Smooth muscle cell (in vitro differentiated cells): Measurements from ENCODE around the gene FHDC1. TPM values are rescaled to one million over a fixed set of nuclear protein-coding genes. Genes with fewer than 3 reads are reported as not detected.

Experiments
- DNase-seq: peaks from one replicate; lab custom pipeline; 2025; ENCODE audit not compliant: unreplicated experiment; lab: John Stamatoyannopoulos, UW
- H2AFZ ChIP-seq: fragments of 200-600 bp; sonication (generic); 2 replicates; pipeline ENCODE4 v1.6.0; 2016; ENCODE audit warnings: antibody characterized with exemption, low read depth, mild to moderate bottlenecking
- H3F3A ChIP-seq: fragments of 200-600 bp; sonication (generic); 2 replicates; pipeline ENCODE4 v1.6.0; 2017; ENCODE audit warnings: antibody characterized with exemption, low read depth
- H3K27ac ChIP-seq: fragments of 200-600 bp; sonication (generic); 2 replicates; pipeline ENCODE4 v1.5.1; 2016; ENCODE audit warnings: low read depth, mild to moderate bottlenecking
- H3K27me3 ChIP-seq: fragments of 200-600 bp; sonication (generic); 2 replicates; pipeline ENCODE4 v1.6.1; 2016; ENCODE audit warnings: low read depth, mild to moderate bottlenecking
- H3K36me3 ChIP-seq: fragments of 200-600 bp; sonication (generic); 2 replicates; pipeline ENCODE4 v1.5.1; 2016; ENCODE audit warnings: low read depth
- H3K4me1 ChIP-seq: fragments of 200-600 bp; sonication (generic); 2 replicates; pipeline ENCODE4 v1.5.1; 2016; ENCODE audit warnings: low read depth
- H3K4me2 ChIP-seq: fragments of 200-600 bp; sonication (generic); 2 replicates; pipeline ENCODE4 v1.6.0; 2016; ENCODE audit warnings: mild to moderate bottlenecking
- H3K4me3 ChIP-seq: fragments of 200-600 bp; sonication (generic); 2 replicates; pipeline ENCODE4 v1.5.1; 2016; ENCODE audit warnings: mild to moderate bottlenecking
- H3K79me2 ChIP-seq: fragments of 200-600 bp; sonication (generic); 2 replicates; pipeline ENCODE4 v1.6.0; 2016; ENCODE audit warnings: low read depth, mild to moderate bottlenecking
- H3K9ac ChIP-seq: fragments of 200-600 bp; sonication (generic); 2 replicates; pipeline ENCODE4 v1.6.0; 2016; ENCODE audit warnings: low read depth
- H3K9me3 ChIP-seq: fragments of 200-600 bp; sonication (generic); replicated peaks from 2 replicates; pipeline ENCODE4 v1.5.1; 2016; ENCODE audit warnings: low read depth
- H4K20me1 ChIP-seq: fragments of 200-600 bp; sonication (generic); 2 replicates; pipeline ENCODE4 v1.6.0; 2016; ENCODE audit warnings: low read depth
- CTCF ChIP-seq: fragments of 200-600 bp; sonication (generic); IDR thresholded peaks from 2 replicates; pipeline ENCODE4 v1.5.1; 2017; ENCODE audit warnings: borderline replicate concordance, mild to moderate bottlenecking, antibody characterized with exemption; ENCODE audit not compliant: insufficient read depth, poor library complexity, severe bottlenecking
- WGBS: methylation state at CpG from one replicate; pipeline ENCODE4 v1.1.7; 2016; ENCODE audit warnings: low lambda C conversion rate; 5-methylcytosine and 5-hydroxymethylcytosine counted together
- polyA plus RNA-seq: library from polyadenylated mRNA; unstranded; fragments of >200 nt; fragmentation: Nextera tagmentation; extraction: Ambion mirVana; gene quantifications from 2 replicates; pipeline ENCODE4 v1.2.1, GENCODE V29; 2016
- total RNA-seq: library from RNA; depleted of rRNA; stranded (reverse); fragments of >200 nt; gene quantifications from 2 replicates; pipeline ENCODE4 v1.2.3, GENCODE V29; 2014

Gene FHDC1
- total and polyA plus RNA-seq, 2 experiments from 2014 or later = 0.49 to 3.0 TPM

- H3K79me2 ChIP-seq = no peaks in the 10 kb centered on the region
- H2AFZ ChIP-seq = no peak overlapping the region
- H3K4me3 ChIP-seq = no peak overlapping the region
- H3K9ac ChIP-seq = no peak overlapping the region
- no peaks in the 10 kb centered on the region for H3K27me3 ChIP-seq
- H3K4me1 ChIP-seq = no peaks in the 10 kb centered on the region
- no peak overlapping the region for H3K27ac ChIP-seq
- H4K20me1 ChIP-seq = no peaks in the 10 kb centered on the region
- H3F3A ChIP-seq = no peaks in the 10 kb centered on the region
- H3K4me2 ChIP-seq = no peak overlapping the region
- no peak for DNase-seq
- peaks cover 13% of the 10 kb centered on the region for H3K36me3 ChIP-seq
- H3K9me3 ChIP-seq = peaks cover 12% of the 10 kb centered on the region
- TF ChIP-seq CTCF = no peak
Measured at GRCh38 chr4:152921284-152921683, 14.8 kb upstream of the FHDC1 start.

- Histone ChIP-seq H3K4me3 (no peak overlapping the region), H3K79me2 (no peaks in the 10 kb centered on the region), H3K9ac (no peak overlapping the region), H4K20me1 (no peaks in the 10 kb centered on the region), H3K27me3 (no peaks in the 10 kb centered on the region), H2AFZ (no peak overlapping the region), H3K4me2 (no peak overlapping the region), H3F3A (no peaks in the 10 kb centered on the region), H3K27ac (no peak overlapping the region), H3K36me3 (no peaks in the 10 kb centered on the region), H3K4me1 (no peaks in the 10 kb centered on the region), H3K9me3 (no peaks in the 10 kb centered on the region)
- no peak for DNase-seq
- 100% methylated on average over 1 of the region's 1 CpG for WGBS
- no peak for TF ChIP-seq CTCF
Measured at GRCh38 chr4:152925851-152926250, 10.3 kb upstream of the FHDC1 start.

GRCh38 chr4:152926959-152927358 is 9.2 kb upstream of the FHDC1 start:
- TF ChIP-seq CTCF = no peak
- WGBS = 77% methylated on average over 4 of the region's 4 CpGs

GRCh38 chr4:152927737-152928136 is 8.4 kb upstream of the FHDC1 start:
- no peaks in the 10 kb centered on the region for H3K4me1 ChIP-seq
- no peaks in the 10 kb centered on the region for H4K20me1 ChIP-seq
- H3K4me2 ChIP-seq = no peak overlapping the region
- no peak overlapping the region for H2AFZ ChIP-seq
- H3K9ac ChIP-seq = no peak overlapping the region
- no peaks in the 10 kb centered on the region for H3K36me3 ChIP-seq
- no peak overlapping the region for H3K27ac ChIP-seq
- no peaks in the 10 kb centered on the region for H3K79me2 ChIP-seq
- H3K9me3 ChIP-seq = no peaks in the 10 kb centered on the region
- WGBS = 96% methylated on average over 3 of the region's 3 CpGs
- no peak overlapping the region for H3K4me3 ChIP-seq
- no peaks in the 10 kb centered on the region for H3F3A ChIP-seq
- no peak for TF ChIP-seq CTCF
- peaks cover 4% of the 10 kb centered on the region for H3K27me3 ChIP-seq
- DNase-seq = no peak

More at GRCh38 chr4:152926959-152927358, 9.2 kb upstream of the FHDC1 start:
- Histone ChIP-seq H3K4me2 (no peak overlapping the region), H3K4me3 (no peak overlapping the region), H3F3A (no peaks in the 10 kb centered on the region), H3K27me3 (no peaks in the 10 kb centered on the region), H3K79me2 (no peaks in the 10 kb centered on the region), H4K20me1 (no peaks in the 10 kb centered on the region), H2AFZ (no peak overlapping the region), H3K36me3 (no peaks in the 10 kb centered on the region), H3K27ac (no peak overlapping the region), H3K9me3 (no peaks in the 10 kb centered on the region), H3K9ac (no peak overlapping the region), H3K4me1 (no peaks in the 10 kb centered on the region)
- no peak for DNase-seq
